NCI-H2081 (cell line): ENCODE results near the gene URAD.
A peak's percentile ranks its signal among the peaks of the same experiment; 100 is the strongest.

Source experiments
- DNase-seq, 2 experiments: peaks; one replicate each; lab custom pipeline; 2025; lab: John Stamatoyannopoulos, UW

URAD gene

DNA sequence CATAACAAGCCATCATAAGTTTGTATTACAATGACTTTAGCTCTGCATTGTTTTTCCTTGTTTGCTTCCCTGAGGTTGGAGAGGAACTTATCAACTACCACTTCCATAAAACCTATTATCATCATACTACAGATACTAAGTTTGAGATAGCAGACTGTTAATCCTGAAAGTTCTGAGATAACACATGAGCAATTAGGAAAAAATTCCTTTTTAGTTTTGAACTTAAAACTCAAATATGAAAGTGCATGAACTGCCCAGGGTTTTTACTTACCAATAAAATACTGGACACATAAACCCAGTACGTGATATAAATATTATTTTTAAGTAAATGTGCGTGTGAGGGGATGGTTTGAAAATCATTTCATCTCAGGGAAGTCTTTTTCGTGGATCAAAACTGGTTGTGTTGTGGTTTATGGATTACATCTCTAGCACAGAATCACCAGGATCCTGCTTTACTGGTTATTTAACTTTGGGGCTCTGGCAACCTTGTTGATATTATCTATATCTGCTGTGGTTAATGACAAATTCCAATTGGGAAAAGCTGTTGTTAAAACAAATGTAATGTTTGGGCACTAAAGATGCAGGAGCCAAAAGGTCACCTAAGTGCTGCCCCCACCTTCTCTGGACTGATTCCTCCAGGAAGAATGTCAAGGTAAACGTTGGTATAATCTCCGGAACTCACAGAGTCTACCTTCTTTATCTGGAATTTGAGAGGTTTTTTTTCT lies 31.8 kb downstream of the URAD start:
- DNase-seq: no peak

DNA sequence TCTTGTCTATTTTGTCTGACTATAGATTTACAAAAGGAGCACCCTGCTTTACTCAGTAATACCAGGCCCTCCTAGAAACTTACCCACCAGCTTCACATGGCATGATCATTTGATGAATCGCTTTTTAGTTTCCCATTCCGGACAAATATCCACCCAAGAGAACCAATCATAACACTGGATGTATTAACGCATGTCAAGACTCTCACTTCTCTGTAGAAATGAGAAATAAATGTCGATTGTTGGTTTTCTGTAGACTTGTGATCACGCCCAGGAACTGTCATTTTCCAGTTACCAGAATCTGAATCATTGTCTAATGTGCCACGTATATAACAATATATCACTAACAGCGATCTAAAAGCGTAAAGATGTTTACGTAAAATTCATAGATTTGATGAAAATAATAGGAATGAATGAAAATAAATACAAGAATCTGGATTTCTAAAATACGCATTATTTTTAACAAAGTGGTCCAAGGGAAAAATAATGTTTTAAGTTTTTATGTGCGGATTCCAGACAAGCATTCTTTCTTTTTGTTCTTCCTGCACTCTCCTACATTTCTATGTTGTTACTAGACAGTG lies 33.4 kb downstream of the URAD start:
- DNase-seq: no peak

DNA sequence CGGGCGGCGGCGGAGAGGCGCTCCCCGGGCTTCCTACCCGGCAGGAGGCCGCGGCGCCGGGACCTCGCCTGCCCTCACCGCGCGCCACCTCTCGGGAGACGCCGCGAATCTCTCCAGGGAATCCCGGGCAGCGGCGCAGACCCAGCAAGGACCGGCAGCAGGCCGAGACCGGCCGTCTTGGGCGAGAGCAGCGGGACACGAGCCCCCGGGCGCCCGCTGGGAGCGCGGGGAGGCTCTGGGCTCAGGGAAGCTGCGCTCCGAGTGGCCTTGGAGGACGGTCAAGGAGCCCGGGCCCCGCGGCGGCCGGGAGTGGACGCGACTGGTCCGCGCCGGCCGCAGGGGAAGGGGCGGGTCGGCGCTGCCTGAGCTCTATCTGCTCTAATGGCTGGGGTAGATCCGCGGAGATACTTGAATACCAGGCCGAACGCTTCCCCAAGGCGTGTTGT lies 34.1 kb downstream of the URAD start:
- no peak for DNase-seq

DNA sequence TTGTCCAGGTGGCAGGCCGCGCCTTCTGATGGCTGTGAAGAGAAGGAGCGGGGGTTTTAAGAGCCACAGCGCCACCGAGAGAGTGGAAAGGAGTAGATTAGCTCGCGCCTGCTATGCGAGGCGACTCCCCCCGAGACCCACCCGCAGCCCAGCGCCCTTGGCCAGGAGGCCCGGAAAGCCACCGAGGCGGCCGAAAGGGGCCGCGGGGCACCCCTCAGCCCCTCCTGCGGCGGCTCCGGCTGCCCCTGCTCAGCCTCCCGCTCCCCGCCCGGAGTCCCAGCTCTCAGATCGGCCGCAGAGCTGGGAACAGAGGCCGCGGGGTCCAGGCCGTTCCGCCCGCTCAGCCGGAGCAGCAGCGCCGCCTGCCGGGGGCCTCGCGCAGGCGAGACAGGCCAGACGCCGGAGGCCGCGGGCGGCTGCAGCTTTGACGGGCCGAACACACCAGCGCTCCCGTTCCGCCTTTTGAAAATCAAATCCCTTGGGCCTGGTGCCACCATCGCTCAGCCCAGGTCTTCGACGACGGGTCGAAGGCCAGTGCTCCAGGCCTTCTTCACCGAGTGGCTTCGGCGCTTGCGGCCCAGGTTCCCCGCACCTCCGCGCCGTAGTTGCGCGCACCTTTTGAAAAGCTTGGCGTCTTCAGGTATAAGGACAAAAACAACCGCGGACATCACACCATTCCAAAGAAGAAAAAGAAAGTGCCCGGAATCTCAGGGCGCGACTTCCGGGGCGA lies 34.7 kb downstream of the URAD start:
- DNase-seq: peak; percentile 73

DNA sequence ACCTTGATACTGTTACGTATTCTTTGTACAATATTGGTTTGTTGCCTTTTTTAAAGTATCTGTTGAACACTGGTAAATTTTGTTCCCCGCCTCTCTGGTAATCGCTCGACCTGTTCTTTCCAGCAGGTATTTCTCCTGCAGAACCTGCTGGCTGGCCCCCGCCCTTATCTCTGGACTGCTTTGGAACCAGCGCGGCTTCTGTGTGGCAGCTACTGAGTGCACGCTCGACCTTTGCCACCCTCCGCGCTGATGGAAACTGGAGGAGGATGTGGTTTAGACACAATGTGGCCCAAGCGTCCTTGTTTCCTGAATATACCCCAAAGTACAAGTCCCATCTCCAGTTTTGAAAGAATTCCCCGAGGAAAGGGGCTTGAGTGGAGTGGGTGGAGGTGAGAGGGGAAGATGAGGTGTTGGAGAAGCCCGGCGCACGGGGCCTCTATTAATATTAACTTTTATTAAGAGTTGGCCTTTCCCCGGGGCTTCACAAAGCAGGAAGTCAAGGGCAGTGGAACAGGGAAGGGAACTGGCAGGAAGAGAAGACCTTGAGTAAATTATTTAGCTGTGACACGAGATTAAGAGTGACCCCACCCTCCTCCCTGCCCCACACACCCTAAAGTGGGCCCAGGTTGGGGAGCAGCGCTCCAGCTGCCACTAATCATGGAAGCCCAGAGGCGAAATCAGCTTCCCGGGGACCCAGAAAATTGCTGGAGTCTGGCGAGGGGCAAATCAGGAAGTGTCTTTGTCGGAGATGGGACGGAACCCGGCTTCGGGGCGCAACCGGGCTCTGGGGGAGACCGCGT lies 35.4 kb downstream of the URAD start:
- no peak for DNase-seq

DNA sequence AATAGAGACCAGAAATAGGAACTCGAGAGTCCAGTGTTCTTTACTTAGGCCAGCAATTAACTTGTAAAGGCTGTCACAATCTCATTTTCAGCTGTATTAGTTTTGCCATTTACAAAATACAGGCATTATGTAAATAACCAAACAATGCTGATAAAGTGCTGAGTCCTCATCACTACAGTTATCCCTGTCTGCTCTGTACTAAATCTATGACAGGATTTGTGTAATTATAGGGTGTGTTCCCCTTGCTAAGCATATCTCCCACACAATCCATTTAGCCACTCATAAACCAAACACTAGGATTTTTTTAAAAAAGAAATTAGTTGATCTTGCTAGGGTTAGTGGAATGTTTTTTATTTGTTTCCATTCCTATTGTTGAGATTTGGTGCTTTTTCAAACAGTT lies 45.5 kb downstream of the URAD start:
- peak; percentile 14 to 69 for DNase-seq

DNA sequence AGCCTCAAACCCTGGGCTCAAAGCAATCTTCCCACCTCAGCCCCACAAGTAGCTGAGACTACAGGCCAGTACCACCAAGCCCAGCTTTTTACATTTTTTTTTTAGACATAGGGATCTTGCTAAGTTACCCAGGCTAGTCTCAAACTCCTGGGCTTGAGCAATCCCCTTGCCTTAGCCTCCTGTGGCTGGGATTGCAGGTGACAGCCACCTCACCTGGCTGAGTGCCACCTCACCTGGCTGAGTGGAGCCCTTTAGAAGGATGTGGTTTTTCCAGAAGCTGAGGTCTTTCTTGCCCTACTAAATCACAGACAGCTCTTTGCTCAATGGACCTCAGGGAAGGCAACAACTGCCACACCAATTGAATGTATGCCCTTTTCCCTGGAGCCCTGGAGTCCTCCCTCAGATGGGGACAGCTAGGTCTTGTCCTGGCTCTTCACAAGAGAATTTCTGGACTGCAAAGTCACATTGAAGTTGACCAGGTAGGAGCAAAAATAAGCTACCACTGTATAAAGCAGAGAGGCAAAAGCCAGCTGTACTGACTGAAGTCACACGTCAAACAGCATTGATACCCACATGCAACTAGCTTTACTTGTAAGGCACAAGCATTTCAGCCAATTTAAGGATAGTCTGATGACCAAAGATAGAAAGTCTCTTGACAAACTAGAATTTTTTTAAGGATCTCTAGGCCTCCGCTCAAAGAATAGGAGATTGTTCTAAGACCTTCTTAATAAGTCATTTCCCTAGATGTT lies 54.7 kb downstream of the URAD start:
- no peak for DNase-seq

DNA sequence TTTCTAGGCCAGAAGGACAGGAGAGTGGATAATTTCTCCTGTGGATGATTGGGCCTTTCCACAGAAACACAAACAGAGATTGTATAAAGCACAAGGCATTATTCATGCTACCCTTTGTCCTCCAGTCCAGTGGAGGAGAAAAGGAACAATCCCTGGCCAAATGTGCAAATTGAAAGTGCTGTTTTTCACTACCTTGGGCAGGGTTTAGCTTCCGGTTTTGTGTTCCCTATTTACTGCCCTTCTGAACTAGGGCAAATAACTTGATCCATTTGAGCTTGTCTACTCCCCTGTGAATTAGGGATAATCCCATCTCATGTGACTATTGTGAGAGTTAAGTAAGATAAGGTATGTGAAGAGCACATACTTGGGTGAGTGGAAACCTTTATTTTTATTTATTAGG lies 55.4 kb downstream of the URAD start:
- DNase-seq: no peak

DNA sequence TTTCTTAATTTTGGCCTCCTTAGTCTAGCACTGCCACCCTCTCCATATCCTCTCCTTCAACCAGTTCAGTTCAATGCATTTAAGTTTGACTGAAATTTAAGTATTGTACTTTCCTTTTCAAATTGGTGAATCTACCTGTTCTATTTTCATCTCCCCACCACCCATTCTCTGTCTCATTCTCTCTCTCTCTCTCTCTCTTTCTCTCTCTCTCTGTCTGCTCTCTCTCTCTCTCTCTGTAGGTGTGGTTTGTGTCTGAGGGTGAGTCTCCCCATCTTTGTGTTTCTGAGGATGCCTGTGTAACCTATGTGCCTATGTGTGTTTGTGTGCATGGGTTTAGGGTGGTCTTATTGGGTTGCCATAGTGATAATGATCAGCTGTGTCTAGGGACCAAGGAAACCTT lies 58.6 kb downstream of the URAD start:
- DNase-seq: no peak

DNA sequence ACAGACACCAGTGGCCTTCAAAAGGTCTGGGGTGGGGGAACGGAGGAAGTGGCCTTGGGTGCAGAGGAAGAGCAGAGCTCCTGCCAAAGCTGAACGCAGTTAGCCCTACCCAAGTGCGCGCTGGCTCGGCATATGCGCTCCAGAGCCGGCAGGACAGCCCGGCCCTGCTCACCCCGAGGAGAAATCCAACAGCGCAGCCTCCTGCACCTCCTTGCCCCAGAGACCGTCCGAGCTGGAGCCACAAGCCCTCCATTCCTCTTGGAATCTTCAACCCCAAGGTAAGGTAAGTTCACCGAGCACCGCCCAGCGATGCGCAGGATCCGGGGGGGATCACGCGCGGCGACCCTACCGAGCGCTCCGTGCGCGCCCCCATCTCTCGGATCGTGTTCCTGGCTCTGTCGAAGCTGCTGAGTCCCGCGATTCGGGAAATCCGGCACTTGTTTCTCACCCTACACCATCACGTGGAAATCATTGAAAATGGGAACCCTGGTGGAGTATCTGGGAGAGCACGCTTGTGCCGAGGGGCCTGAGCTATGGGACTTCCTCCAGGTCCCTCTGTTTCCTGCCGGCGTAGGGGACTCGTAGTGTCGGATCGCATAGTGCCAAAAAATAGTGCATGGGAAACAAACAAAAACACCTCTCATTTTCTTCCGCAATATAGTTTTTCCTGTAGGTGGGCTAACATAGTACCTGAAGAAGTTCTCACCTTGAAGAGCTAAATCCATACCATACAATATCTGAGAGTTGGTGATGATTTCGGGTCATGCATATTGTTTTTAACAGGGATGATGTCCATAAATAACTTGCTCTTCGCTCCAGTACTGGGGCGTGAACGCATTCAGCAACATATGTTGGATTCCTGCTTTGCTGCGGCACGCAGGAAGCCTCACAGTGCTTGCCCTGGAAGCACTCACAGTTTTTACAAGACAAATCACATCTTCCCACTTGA lies 59.4 kb downstream of the URAD start:
- no peak for DNase-seq

DNA sequence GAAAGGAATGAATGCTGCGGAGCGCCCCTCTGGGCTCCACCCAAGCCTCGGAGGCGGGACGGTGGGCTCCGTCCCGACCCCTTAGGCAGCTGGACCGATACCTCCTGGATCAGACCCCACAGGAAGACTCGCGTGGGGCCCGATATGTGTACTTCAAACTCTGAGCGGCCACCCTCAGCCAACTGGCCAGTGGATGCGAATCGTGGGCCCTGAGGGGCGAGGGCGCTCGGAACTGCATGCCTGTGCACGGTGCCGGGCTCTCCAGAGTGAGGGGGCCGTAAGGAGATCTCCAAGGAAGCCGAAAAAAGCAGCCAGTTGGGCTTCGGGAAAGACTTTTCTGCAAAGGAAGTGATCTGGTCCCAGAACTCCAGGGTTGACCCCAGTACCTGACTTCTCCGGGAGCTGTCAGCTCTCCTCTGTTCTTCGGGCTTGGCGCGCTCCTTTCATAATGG lies 60.1 kb downstream of the URAD start:
- DNase-seq: no peak
